H9 (cell line): ENCODE data around the gene SLCO2A1. TPM values are rescaled to one million over a fixed set of nuclear protein-coding genes. Genes with fewer than 3 reads are reported as not detected.

Experiments used
- DNase-seq: peaks from one replicate; pipeline ENCODE4 v3.0.0-alpha.2; 2017
- H2AFZ ChIP-seq: one replicate; pipeline ENCODE4 v1.6.1; 2013; ENCODE audit warnings: mild to moderate bottlenecking, low read length, control low read depth, moderate library complexity
- H2AK5ac ChIP-seq: 2 replicates; pipeline ENCODE4 v1.6.1; 2013; ENCODE audit warnings: low read length, control low read depth, mixed read lengths; ENCODE audit not compliant: insufficient read length
- H2BK120ac ChIP-seq: one replicate; pipeline ENCODE4 v1.6.1; 2013; ENCODE audit warnings: low read depth, mild to moderate bottlenecking, low read length, control low read depth, inconsistent platforms; ENCODE audit not compliant: poor library complexity, severe bottlenecking
- H2BK12ac ChIP-seq: 2 replicates; pipeline ENCODE4 v1.6.1; 2013; ENCODE audit warnings: low read length, control low read depth, mixed read lengths, low read depth; ENCODE audit not compliant: insufficient read length
- H2BK15ac ChIP-seq: 2 replicates; pipeline ENCODE4 v1.6.1; 2013; ENCODE audit warnings: low read depth, low read length, control low read depth
- H2BK20ac ChIP-seq: one replicate; pipeline ENCODE4 v1.6.1; 2013; ENCODE audit warnings: low read depth, mild to moderate bottlenecking, low read length, control low read depth, inconsistent platforms; ENCODE audit not compliant: poor library complexity, severe bottlenecking
- H2BK5ac ChIP-seq: 2 replicates; pipeline ENCODE4 v1.6.1; 2013; ENCODE audit warnings: low read length, control low read depth, mixed read lengths; ENCODE audit not compliant: insufficient read length
- H3K14ac ChIP-seq: 2 replicates; pipeline ENCODE4 v1.6.1; 2013; ENCODE audit warnings: low read length, control low read depth; ENCODE audit not compliant: insufficient read depth
- H3K18ac ChIP-seq: 2 replicates; pipeline ENCODE4 v1.6.1; 2013; ENCODE audit warnings: low read depth, mild to moderate bottlenecking, mixed read lengths, low read length, control low read depth; ENCODE audit not compliant: insufficient read length
- H3K23ac ChIP-seq: 2 replicates; pipeline ENCODE4 v1.6.1; 2013; ENCODE audit warnings: low read length, control low read depth, mixed read lengths, low read depth; ENCODE audit not compliant: insufficient read length
- H3K23me2 ChIP-seq: 2 replicates; pipeline ENCODE4 v1.6.1; 2013; ENCODE audit warnings: low read depth, mild to moderate bottlenecking, mixed read lengths, low read length, control low read depth; ENCODE audit not compliant: insufficient read length, poor library complexity, severe bottlenecking
- H3K27ac ChIP-seq: 2 replicates; pipeline ENCODE4 v1.5.1; 2013; ENCODE audit warnings: low read length, control low read depth, mixed read lengths, low read depth; ENCODE audit not compliant: insufficient read length
- H3K27me3 ChIP-seq: 2 replicates; pipeline ENCODE4 v1.6.1; 2013; ENCODE audit warnings: low read length, control low read depth, inconsistent platforms; ENCODE audit not compliant: insufficient read depth
- H3K4ac ChIP-seq: 2 replicates; pipeline ENCODE4 v1.6.1; 2013; ENCODE audit warnings: low read depth, mild to moderate bottlenecking, control low read depth, inconsistent platforms, low read length, moderate library complexity
- H3K4me1 ChIP-seq: 2 replicates; pipeline ENCODE4 v1.6.1; 2013; ENCODE audit warnings: low read length, control low read depth, inconsistent platforms; ENCODE audit not compliant: insufficient read depth
- H3K4me2 ChIP-seq: 2 replicates; pipeline ENCODE4 v1.6.1; 2013; ENCODE audit warnings: low read length, control low read depth, mixed read lengths; ENCODE audit not compliant: insufficient read length, insufficient read depth
- H3K56ac ChIP-seq: 2 replicates; pipeline ENCODE4 v1.6.1; 2013; ENCODE audit warnings: low read depth, mild to moderate bottlenecking, mixed read lengths, low read length, control low read depth; ENCODE audit not compliant: insufficient read length
- H3K79me1 ChIP-seq: 2 replicates; pipeline ENCODE4 v1.6.1; 2013; ENCODE audit warnings: low read depth, mild to moderate bottlenecking, moderate library complexity, low read length, control low read depth, inconsistent platforms; ENCODE audit not compliant: insufficient read depth, poor library complexity, severe bottlenecking
- H3K79me2 ChIP-seq: 2 replicates; pipeline ENCODE4 v1.6.1; 2013; ENCODE audit warnings: low read length, control low read depth, inconsistent platforms; ENCODE audit not compliant: insufficient read depth
- H3K9ac ChIP-seq: 2 replicates; pipeline ENCODE4 v1.6.1; 2013; ENCODE audit warnings: low read length, control low read depth, mixed read lengths; ENCODE audit not compliant: insufficient read length; ENCODE audit errors: extremely low read depth
- H3K9me3 ChIP-seq: one replicate; pipeline ENCODE4 v1.6.1; 2013; ENCODE audit warnings: low read depth, low read length, inconsistent platforms; ENCODE audit not compliant: control insufficient read depth
- H3T11ph ChIP-seq: one replicate; pipeline ENCODE4 v1.6.1; 2013; ENCODE audit warnings: mild to moderate bottlenecking, low read length, control low read depth, inconsistent platforms
- H4K20me1 ChIP-seq: one replicate; pipeline ENCODE4 v1.6.1; 2013; ENCODE audit not compliant: control insufficient read depth, insufficient read length, insufficient read depth
- H4K5ac ChIP-seq: 2 replicates; pipeline ENCODE4 v1.6.1; 2013; ENCODE audit warnings: low read depth, mild to moderate bottlenecking, mixed read lengths, low read length, control low read depth; ENCODE audit not compliant: insufficient read length
- H4K8ac ChIP-seq: replicated peaks from 2 replicates; pipeline ENCODE4 v1.6.1; 2013; ENCODE audit warnings: low read length, control low read depth, mixed read lengths, low read depth; ENCODE audit not compliant: insufficient read length
- H4K91ac ChIP-seq: 2 replicates; pipeline ENCODE4 v1.6.1; 2013; ENCODE audit warnings: low read depth, mild to moderate bottlenecking, moderate library complexity, mixed read lengths, low read length, control low read depth; ENCODE audit not compliant: insufficient read length
- H3K27ac Mint-ChIP-seq, 3 experiments: 2 replicates in 2 of 3; 3 replicates in 1 of 3; pipeline ENCODE4 v1.8.0; 2020 to 2021; ENCODE audit warnings: mixed read lengths in 3 of 3, mild to moderate bottlenecking in 1 of 3, moderate library complexity in 1 of 3
- H3K27me3 Mint-ChIP-seq: 2 replicates; pipeline ENCODE4 v1.8.0; 2021; ENCODE audit warnings: low read depth, mild to moderate bottlenecking, moderate library complexity, mixed read lengths
- H3K36me3 Mint-ChIP-seq, 3 experiments: 2 replicates in 2 of 3; 3 replicates in 1 of 3; pipeline ENCODE4 v1.8.0; 2020 to 2021; ENCODE audit warnings: low read depth in 3 of 3, mixed read lengths in 3 of 3; ENCODE audit not compliant: insufficient read depth in 1 of 3
- H3K4me1 Mint-ChIP-seq, 2 experiments: 2 replicates each; pipeline ENCODE4 v1.8.0; 2020; ENCODE audit warnings: mixed read lengths in 2 of 2
- H3K4me3 Mint-ChIP-seq, 2 experiments: 2 replicates in 1 of 2; 3 replicates in 1 of 2; pipeline ENCODE4 v1.8.0; 2020 to 2021; ENCODE audit warnings: mild to moderate bottlenecking in 2 of 2, mixed read lengths in 2 of 2, moderate library complexity in 1 of 2
- H3K9me3 Mint-ChIP-seq, 2 experiments: 2 replicates in 1 of 2; 3 replicates in 1 of 2; pipeline ENCODE4 v1.8.0; 2020; ENCODE audit warnings: mild to moderate bottlenecking in 2 of 2, mixed read lengths in 2 of 2, moderate library complexity in 1 of 2
- total RNA-seq: library from RNA; stranded (reverse); gene quantifications from 2 replicates; pipeline ENCODE4 v1.2.1, GENCODE V29; 2021
- TF ChIP-seq, protein P1 (sequence below): fragments of 200-600 bp; sonication (generic); conservative IDR thresholded peaks from 3 replicates; pipeline ENCODE4 v1.8.0; 2021; ENCODE audit warnings: antibody characterized with exemption, mild to moderate bottlenecking

SLCO2A1 gene
- total RNA-seq, 1 experiment from 2014 or later, result 0.98 TPM

DNA sequence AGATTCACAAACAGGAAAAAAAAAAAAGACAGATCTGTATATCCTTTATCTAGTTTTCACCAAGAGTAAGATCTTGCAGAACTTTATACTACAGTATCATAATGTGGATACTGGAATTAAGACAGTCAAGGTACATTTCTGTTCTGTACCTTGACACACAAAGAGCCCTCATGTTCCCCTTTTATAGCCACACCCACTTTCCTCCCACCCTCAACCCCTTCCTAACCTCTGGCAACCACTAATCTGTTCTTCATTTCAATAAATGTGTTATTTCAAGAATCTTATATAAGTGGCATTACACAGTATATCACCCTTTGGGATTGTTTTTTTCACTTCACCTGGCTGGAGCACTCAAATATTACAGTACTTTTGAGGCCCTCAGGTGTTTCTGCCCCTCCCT lies 130.4 kb downstream of the SLCO2A1 start:
- Histone ChIP-seq H3K4me1 (no peaks in the 10 kb centered on the region), H2AFZ (no peak overlapping the region), H3K56ac (no peak overlapping the region), H2BK15ac (no peak overlapping the region), H4K8ac (no peak overlapping the region), H2BK120ac (no peak overlapping the region), H3K79me2 (no peaks in the 10 kb centered on the region), H3K4ac (no peak overlapping the region), H4K20me1 (no peaks in the 10 kb centered on the region), H3T11ph (no peak overlapping the region), H3K4me2 (no peak overlapping the region), H3K14ac (no peak overlapping the region), H3K9me3 (no peaks in the 10 kb centered on the region), H4K5ac (no peak overlapping the region), H2BK12ac (no peak overlapping the region), H3K18ac (no peak overlapping the region), H2BK20ac (no peak overlapping the region), H3K27ac (no peak overlapping the region), H2AK5ac (no peak overlapping the region), H4K91ac (no peak overlapping the region), H3K9ac (no peak overlapping the region), H3K23me2 (peaks cover 9% of the 10 kb centered on the region), H2BK5ac (no peak overlapping the region), H3K23ac (no peak overlapping the region), H3K27me3 (peaks cover 15% of the 10 kb centered on the region), H3K79me1 (no peaks in the 10 kb centered on the region)
- no peaks in the 10 kb centered on the region for H3K36me3 Mint-ChIP-seq
- peaks cover 0 to 2% of the 10 kb centered on the region in 2 experiments; a peak in 1 of 4 replicates for H3K4me1 Mint-ChIP-seq
- TF ChIP-seq, protein P1, sequence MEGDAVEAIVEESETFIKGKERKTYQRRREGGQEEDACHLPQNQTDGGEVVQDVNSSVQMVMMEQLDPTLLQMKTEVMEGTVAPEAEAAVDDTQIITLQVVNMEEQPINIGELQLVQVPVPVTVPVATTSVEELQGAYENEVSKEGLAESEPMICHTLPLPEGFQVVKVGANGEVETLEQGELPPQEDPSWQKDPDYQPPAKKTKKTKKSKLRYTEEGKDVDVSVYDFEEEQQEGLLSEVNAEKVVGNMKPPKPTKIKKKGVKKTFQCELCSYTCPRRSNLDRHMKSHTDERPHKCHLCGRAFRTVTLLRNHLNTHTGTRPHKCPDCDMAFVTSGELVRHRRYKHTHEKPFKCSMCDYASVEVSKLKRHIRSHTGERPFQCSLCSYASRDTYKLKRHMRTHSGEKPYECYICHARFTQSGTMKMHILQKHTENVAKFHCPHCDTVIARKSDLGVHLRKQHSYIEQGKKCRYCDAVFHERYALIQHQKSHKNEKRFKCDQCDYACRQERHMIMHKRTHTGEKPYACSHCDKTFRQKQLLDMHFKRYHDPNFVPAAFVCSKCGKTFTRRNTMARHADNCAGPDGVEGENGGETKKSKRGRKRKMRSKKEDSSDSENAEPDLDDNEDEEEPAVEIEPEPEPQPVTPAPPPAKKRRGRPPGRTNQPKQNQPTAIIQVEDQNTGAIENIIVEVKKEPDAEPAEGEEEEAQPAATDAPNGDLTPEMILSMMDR, result no peak
- H3K27me3 Mint-ChIP-seq, result peaks cover 49% of the 10 kb centered on the region
- no peak overlapping the region for H3K4me3 Mint-ChIP-seq
- H3K9me3 Mint-ChIP-seq, result peaks cover 0 to 2% of the 10 kb centered on the region in 2 experiments; a peak in 1 of 5 replicates
- no peak for DNase-seq
- H3K27ac Mint-ChIP-seq, result no peak overlapping the region
